ENCODE data around the gene TBXAS1. TPM values are rescaled to one million over a fixed set of nuclear protein-coding genes. Genes with fewer than 3 reads are reported as not detected.
A peak's percentile ranks its signal among the peaks of the same experiment; 100 is the strongest.

Gene TBXAS1
- total RNA-seq, 1 donor from 2014 or later = 1.3 TPM

DNA sequence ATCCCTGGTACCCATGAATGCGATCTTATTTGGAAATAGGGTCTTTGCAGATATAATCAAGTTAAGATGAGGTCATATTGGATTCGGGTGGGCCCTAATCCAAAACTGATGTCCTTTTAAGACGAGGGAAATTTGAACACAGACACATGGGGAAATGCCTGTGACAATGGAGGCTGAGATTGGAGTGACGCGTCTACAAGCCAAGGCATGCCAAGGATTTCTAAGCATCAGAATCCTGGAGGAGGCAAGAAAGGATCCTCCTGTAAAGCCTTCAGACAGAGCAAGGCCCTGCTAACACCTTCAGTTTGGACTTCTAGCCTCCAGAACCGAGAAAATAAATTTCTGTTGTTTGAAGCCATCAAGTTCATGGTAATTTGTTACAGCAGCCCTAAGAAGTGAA is 215.2 kb downstream of the TBXAS1 start:
- no peaks in the 10 kb centered on the region for H3K9me3 Mint-ChIP-seq (ENCODE audit: unreplicated experiment)
- H3K4me3 Mint-ChIP-seq (ENCODE audit: unreplicated experiment) = no peak overlapping the region
- TF ChIP-seq, protein P1, sequence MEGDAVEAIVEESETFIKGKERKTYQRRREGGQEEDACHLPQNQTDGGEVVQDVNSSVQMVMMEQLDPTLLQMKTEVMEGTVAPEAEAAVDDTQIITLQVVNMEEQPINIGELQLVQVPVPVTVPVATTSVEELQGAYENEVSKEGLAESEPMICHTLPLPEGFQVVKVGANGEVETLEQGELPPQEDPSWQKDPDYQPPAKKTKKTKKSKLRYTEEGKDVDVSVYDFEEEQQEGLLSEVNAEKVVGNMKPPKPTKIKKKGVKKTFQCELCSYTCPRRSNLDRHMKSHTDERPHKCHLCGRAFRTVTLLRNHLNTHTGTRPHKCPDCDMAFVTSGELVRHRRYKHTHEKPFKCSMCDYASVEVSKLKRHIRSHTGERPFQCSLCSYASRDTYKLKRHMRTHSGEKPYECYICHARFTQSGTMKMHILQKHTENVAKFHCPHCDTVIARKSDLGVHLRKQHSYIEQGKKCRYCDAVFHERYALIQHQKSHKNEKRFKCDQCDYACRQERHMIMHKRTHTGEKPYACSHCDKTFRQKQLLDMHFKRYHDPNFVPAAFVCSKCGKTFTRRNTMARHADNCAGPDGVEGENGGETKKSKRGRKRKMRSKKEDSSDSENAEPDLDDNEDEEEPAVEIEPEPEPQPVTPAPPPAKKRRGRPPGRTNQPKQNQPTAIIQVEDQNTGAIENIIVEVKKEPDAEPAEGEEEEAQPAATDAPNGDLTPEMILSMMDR (IDR thresholded peaks at IDR 0.05; ENCODE audit: unreplicated experiment) = no peak
- no peak overlapping the region for H3K27ac Mint-ChIP-seq (ENCODE audit: unreplicated experiment)
- DNase-seq (ENCODE audit: low spot score) = no peak
- peaks cover 28% of the 10 kb centered on the region for H3K4me1 Mint-ChIP-seq (ENCODE audit: unreplicated experiment)
- H3K36me3 Mint-ChIP-seq (ENCODE audit: low read depth, unreplicated experiment) = peaks cover 3% of the 10 kb centered on the region
- H3K27me3 Mint-ChIP-seq (ENCODE audit: unreplicated experiment) = no peaks in the 10 kb centered on the region

DNA sequence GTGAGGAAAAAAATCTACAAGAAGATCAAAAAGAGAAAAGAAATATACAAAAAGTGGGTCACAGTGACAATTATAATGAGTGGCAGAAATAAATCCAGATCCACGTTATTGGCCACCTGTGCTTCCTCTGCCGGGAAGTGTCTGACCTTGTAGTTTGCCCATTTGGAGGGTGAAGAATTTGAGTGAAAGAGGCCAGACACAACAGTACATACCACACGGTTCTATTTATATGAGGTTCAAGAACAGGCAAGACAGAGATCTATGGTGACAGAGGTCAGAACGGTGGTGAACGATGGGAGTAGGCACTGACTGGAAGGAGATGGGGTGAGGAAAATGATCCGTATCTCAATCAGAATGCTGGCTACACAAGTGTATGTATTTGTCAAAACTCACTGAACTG is 216.6 kb downstream of the TBXAS1 start:
- DNase-seq (ENCODE audit: low spot score) = no peak
- Mint-ChIP-seq H3K27me3 (ENCODE audit: unreplicated experiment) (no peaks in the 10 kb centered on the region), H3K4me3 (ENCODE audit: unreplicated experiment) (no peak overlapping the region), H3K27ac (ENCODE audit: unreplicated experiment) (no peak overlapping the region), H3K36me3 (ENCODE audit: low read depth, unreplicated experiment) (peaks cover 11% of the 10 kb centered on the region), H3K4me1 (ENCODE audit: unreplicated experiment) (peaks cover 32% of the 10 kb centered on the region), H3K9me3 (ENCODE audit: unreplicated experiment) (peaks cover 5% of the 10 kb centered on the region)
- TF ChIP-seq, protein P1 (IDR thresholded peaks at IDR 0.05; ENCODE audit: unreplicated experiment) = no peak

DNA sequence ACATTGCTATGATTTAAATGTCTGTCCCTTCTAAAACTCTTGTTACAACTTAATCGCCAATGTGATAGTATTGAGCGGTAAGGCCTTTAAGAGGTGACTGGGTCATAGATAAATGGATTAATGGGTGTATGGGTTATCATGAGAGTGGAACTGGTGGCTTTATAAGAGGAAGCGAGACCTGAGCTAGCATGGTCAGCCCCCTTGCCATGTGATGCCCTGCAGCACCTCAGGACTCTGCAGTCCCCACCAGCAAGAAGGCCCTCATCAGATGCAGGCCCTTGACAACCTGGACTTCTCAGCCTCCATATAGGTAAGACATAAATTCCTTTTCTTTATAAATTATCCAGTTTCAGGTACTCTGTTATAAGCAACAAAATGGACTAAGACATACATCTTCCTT is 218.1 kb downstream of the TBXAS1 start:
- H3K4me1 Mint-ChIP-seq (ENCODE audit: unreplicated experiment) = peaks cover 24% of the 10 kb centered on the region
- no peaks in the 10 kb centered on the region for H3K27me3 Mint-ChIP-seq (ENCODE audit: unreplicated experiment)
- peaks cover 11% of the 10 kb centered on the region for H3K36me3 Mint-ChIP-seq (ENCODE audit: low read depth, unreplicated experiment)
- H3K27ac Mint-ChIP-seq (ENCODE audit: unreplicated experiment) = no peak overlapping the region
- peaks cover 5% of the 10 kb centered on the region for H3K9me3 Mint-ChIP-seq (ENCODE audit: unreplicated experiment)
- no peak overlapping the region for H3K4me3 Mint-ChIP-seq (ENCODE audit: unreplicated experiment)
- DNase-seq (ENCODE audit: low spot score) = no peak
- TF ChIP-seq, protein P1 (IDR thresholded peaks at IDR 0.05; ENCODE audit: unreplicated experiment) = no peak

DNA sequence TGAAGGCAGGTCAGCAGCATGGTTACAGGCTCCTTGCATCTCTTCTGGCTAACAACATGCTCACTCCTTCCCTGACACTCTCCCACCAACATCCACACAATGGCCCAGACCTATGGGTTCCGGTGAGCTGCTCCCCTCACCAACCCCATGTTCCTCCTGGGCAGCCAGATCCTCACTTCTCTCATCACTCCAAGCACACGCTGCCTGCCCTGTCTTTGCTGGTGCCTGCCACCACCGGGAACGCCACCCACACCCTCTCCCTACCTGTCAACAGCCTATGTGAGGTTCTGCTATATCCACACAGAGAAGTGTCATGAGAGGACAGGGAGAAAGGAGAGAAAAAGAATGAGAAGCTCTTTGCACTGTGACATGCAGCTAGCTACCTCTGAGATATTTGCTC is 219.1 kb downstream of the TBXAS1 start:
- peaks cover 11% of the 10 kb centered on the region for H3K36me3 Mint-ChIP-seq (ENCODE audit: low read depth, unreplicated experiment)
- peaks cover 23% of the 10 kb centered on the region for H3K4me1 Mint-ChIP-seq (ENCODE audit: unreplicated experiment)

DNA sequence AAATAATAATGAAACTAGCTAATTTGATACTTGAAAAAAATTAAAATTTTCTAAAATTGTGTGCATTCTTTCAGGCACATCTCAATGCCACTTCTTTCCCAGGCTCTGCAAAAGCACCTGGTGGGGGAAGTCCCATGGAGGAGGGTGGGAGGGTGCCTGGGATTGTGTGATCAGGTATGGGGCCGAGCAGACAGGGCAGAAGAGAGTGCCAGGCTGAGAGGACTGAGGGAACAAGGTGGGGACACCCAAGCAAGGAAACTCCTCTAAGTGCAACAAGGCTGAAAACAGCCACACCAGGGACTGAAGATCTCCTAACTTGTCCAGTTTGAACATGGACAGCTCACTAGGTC is 219.9 kb downstream of the TBXAS1 start:
- Mint-ChIP-seq H3K9me3 (ENCODE audit: unreplicated experiment) (peaks cover 5% of the 10 kb centered on the region), H3K36me3 (ENCODE audit: low read depth, unreplicated experiment) (peaks cover 11% of the 10 kb centered on the region), H3K4me3 (ENCODE audit: unreplicated experiment) (no peak overlapping the region), H3K27me3 (ENCODE audit: unreplicated experiment) (no peaks in the 10 kb centered on the region), H3K27ac (ENCODE audit: unreplicated experiment) (peak overlapping the region; percentile 65), H3K4me1 (ENCODE audit: unreplicated experiment) (peaks cover 23% of the 10 kb centered on the region)
- TF ChIP-seq, protein P1 (IDR thresholded peaks at IDR 0.05; ENCODE audit: unreplicated experiment) = no peak
- no peak for DNase-seq (ENCODE audit: low spot score)

More for the DNA sequence above, 219.1 kb downstream of the TBXAS1 start:
- H3K27ac Mint-ChIP-seq (ENCODE audit: unreplicated experiment) = no peak overlapping the region
- H3K4me3 Mint-ChIP-seq (ENCODE audit: unreplicated experiment) = no peak overlapping the region
- H3K9me3 Mint-ChIP-seq (ENCODE audit: unreplicated experiment) = peaks cover 5% of the 10 kb centered on the region
- no peak for DNase-seq (ENCODE audit: low spot score)
- H3K27me3 Mint-ChIP-seq (ENCODE audit: unreplicated experiment) = no peaks in the 10 kb centered on the region
- TF ChIP-seq, protein P1 (IDR thresholded peaks at IDR 0.05; ENCODE audit: unreplicated experiment) = no peak
